Measurements from ENCODE around the gene TRA2A. TPM values are rescaled to one million over a fixed set of nuclear protein-coding genes. Genes with fewer than 3 reads are reported as not detected.
"Not testable (repeated sequence)": the region's sequence is repeated elsewhere in the genome, so short reads cannot be mapped to it uniquely, and the experiment has no call there.

TRA2A gene
- 12.6 and 32.5 TPM in 2 replicates for total RNA-seq (2014; rRNA removed; shearing (Covaris generic); ENCODE audit: low replicate concordance)

DNA sequence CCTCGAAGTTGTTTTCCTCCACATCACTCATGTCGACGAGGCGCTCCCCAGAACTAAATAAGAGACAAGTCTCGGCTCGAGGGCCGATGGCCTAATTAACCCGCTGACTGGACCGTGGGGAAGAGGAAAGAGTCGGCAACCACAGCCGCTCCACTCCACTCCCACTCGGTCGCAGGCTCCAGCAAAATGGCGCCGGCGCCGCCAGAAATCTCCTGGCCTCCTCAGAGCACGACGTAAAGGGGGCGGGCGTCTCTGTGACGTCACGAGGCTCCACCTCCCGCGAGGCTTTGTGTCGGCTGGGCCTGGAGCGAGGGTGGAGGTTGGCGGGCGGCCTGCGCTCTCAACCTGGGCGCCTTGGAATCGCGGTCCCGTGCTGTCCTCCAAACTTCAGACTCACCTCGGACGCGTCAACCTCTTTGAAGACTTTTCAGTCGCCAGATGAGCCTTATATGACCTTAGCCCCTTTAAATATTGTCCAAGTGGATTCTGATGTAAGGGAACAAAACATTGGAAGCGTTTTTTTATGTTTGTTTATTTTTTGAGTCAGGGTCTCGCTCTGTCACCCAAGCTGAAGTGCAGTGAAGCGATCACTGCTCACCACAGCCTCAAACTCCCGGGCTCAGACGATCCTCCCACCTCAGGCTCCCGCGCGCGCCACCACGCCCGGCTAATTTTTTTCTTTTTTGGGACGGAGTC, at the start of gene TRA2A:
TSS of gene TRA2A (minus strand) at position 188 of the 696 bp plus-strand sequence. CDS start at position 31, 157 bp downstream.
- DNase-seq (ENCODE audit: low read depth): peak; percentile 98
- in situ Hi-C loops (cut with HindIII; ENCODE audit: low pct_unique_long_range_greater_than_20kb, low sequenced_read_pairs): no loop called here

DNA sequence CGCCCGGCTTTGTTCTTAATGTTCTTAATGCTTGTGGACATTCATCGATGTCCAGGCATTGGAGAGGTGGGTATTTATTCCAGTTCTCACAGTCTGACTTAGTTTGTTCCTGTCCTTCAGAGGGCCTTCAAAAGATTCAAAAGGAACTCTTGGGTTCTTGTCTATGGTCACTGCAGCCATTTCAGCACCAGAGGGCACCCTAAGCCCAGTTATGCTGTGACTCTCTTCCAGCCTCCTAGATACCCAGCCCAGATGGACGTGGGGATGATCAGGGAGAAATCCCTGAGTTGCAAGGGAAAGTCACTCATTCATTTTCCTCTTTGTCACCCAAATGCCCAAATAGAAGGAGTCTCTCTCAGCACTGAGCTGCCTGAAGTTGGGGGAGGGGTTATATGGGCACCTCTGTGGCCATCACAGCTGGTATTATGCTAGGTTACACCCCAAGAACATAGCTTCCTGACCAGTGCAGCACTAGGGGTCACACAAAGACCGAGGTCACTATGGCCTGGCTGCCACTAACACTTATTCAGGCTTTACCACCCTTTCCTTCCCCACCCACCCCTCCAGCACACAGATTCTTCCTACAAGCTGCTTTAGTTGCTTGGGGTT, 38.9 kb upstream of the TRA2A start:
- in situ Hi-C loops (cut with HindIII; ENCODE audit: low pct_unique_long_range_greater_than_20kb, low sequenced_read_pairs): no loop called here
- DNase-seq (ENCODE audit: low read depth): peak; percentile 59

DNA sequence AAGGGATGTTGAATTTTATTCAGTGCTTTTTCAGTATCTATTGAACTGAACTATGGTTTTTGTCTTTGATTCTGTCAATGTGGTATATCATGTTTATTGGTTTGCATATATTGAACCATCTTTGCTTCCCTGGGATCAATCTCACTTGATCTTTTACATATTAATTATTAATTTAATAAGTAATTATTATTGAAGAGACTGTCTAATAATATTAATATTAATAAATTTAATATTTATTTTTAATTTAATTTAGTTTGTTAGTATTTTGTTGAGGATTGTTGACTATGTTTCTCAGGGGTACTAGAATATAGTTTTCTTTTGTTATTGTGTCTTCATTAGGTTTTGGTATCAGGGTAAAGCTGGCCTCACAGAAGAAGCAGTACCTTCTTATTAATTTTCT, 26.5 kb upstream of the TRA2A start:
- in situ Hi-C loops (cut with HindIII; ENCODE audit: low pct_unique_long_range_greater_than_20kb, low sequenced_read_pairs): no loop called here
- DNase-seq (ENCODE audit: low read depth): no peak

DNA sequence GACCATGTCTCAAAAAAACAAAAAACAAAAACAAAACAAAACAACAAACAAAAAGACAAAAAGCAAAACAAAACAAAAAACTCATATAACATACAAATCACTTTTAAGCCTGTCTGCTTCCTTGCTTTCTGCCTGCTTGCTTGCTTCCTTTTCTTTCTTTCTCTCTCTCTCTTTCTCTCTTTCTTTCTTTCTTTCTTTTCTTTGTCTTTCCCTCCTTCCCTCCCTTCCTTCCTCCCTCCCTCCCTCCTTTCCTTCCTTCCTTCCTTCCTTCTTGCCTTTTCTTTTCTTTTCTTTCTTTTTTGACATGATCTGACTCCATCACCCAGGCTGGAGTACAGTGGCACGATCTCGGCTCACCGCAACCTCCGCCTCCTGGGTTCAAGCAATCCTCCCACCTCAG, 15.9 kb upstream of the TRA2A start:
- DNase-seq (ENCODE audit: low read depth): no peak
- in situ Hi-C loops (cut with HindIII; ENCODE audit: low pct_unique_long_range_greater_than_20kb, low sequenced_read_pairs): no loop called here

DNA sequence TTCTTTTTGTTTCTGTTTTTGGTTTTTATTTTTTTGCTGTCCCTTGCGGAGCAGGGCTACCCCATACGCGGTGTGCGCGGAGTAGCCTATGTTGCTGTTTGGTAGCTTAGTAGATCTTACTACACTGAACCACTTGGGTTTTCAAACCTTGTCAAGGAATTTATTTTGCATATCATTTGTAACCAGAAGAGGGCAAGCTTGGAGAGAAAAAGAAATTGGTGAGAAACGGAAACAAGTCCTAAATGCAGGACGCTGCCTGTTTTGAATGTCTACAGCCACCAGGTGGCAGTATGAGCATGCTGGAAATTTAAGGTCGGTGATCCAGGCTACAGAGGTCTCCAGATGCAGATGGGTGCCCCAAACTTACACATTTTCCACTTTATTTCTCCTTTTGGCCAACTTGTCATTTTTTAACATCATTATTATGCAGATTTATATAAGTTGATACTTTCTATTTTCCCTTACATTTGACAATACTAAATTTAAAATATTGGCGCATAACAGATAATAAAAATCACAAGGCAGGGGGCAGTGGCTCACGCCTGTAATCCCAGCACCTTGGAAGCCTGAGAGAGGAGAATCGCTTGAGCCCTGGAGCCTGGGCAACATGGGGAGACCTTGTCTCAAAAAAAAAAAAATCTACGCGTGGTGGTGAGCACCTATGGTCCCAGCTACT, 15.3 kb upstream of the TRA2A start:
- in situ Hi-C loops (cut with HindIII; ENCODE audit: low pct_unique_long_range_greater_than_20kb, low sequenced_read_pairs): no loop called here
- DNase-seq (ENCODE audit: low read depth): peak; percentile 88

DNA sequence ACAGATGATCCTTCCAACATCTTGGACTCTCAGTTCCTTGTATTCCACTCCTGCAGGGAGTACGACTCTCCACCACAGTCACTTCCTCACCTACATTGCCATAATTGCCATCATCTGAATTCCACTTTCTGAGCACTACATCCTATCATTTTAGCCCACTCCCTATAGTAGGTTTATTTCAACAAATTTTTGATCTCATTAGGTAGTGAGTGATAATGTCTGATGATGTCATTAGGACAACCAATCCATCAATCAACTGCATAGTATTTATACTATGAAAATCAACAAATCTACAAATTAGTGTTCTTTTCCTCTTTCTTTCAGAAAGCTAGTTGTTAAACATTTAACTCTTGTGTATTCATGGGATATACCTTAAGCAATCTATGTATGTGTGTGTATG, 13.7 kb upstream of the TRA2A start:
- DNase-seq (ENCODE audit: low read depth): no peak
- in situ Hi-C loops (cut with HindIII; ENCODE audit: low pct_unique_long_range_greater_than_20kb, low sequenced_read_pairs): no loop called here

DNA sequence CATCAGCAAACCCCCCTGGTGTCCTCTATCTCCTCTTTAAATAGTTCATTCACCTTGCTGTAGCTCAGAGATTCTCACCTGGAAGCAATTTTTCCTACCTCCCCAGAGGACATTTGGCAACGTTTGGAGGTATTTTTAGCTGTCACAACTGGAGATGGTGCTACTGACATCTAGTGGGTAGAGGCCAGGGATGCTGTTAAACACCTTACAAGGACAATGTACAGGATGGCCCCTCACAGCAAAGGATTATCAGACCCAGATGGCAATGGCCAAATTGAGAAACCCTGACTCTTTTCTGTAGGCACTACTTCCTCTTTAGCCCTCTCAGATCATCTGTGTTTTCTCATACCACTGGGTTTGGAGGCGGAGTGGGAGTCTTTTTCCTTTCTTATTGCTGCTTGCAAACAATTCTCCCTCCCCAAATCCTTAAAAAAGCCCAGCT, 13.2 kb upstream of the TRA2A start:
- in situ Hi-C loops (cut with HindIII; ENCODE audit: low pct_unique_long_range_greater_than_20kb, low sequenced_read_pairs): no loop called here

DNA sequence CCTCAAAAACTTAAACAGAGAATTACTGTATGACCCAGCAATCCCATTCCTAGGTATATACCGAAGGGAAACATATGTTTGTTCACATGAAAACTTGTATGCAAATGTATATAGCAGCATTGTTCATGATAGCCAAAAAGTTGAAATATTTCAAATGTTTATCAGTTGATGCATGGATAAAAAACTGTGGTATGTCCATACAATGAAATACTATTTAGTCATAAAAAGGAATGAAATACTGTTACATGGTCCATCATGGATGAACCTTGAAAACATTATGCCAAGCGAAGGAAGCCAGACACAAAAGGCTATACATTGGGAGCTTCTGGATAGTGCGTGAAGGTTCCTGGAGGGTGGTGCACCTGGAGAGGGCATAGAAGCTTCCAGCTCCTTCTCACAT, 11.0 kb upstream of the TRA2A start:
- no peak for DNase-seq (ENCODE audit: low read depth)
- in situ Hi-C loops (cut with HindIII; ENCODE audit: low pct_unique_long_range_greater_than_20kb, low sequenced_read_pairs): no loop called here

More for the DNA sequence above, 13.2 kb upstream of the TRA2A start:
- peak; percentile 66 for DNase-seq (ENCODE audit: low read depth)

DNA sequence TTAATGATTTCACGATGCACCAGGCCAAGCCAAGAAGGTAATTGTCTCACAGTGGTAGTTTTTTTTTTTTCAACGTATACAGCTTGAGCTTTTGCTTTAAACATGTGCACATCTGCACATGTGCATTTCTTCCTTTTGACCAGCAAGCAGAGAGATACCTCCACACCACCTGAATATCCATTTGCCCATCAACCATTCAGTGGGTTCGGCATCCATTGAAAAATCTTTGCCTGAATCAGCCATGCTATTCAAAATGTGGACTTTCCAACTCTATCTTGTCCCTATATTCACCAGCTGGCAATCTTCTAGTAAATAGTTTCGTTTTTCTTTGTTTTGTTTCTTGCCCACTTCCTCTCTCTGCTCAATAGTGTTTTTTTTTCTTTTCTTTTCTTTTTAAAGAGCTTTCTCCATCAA, 7.7 kb upstream of the TRA2A start:
- no peak for DNase-seq (ENCODE audit: low read depth)
- in situ Hi-C loops (cut with HindIII; ENCODE audit: low pct_unique_long_range_greater_than_20kb, low sequenced_read_pairs): no loop called here

DNA sequence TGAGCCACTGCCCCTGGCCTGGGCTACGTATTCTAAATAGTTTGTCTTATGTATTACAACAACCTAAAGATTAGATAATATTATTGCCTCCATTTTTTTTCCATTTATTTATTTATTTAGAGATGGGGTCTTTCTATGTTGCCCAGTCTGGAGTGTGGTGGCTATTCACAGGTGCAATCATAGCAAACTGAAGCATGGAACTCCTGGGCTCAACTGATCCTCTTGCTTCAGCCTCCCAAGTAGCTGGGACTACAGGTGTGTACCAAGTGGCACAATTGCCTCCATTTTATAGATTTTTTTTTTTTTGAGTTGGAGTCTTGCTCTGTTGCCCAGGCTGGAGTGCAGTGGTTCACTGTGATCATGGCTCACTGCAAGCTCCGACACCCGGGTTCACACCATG, 6.5 kb upstream of the TRA2A start:
- in situ Hi-C loops (cut with HindIII; ENCODE audit: low pct_unique_long_range_greater_than_20kb, low sequenced_read_pairs): no loop called here
- no peak for DNase-seq (ENCODE audit: low read depth)

DNA sequence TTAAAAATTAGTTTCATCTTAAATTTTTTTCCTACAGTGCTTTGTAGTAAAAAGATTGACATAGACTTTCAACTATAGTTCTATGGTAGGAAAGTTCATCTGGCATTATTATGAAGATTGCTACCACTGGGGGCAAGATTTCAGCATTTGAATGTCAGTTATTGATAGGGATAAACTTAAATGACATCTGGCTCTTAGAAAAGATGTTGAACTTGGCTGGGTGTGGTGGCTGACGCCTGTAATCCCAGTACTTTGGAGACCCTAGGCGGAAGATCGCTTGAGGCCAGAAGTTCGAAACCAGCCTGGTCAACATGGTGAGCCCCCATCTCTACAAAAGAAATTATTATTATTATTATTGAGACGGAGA, 1.4 kb upstream of the TRA2A start:
- DNase-seq (ENCODE audit: low read depth): no peak
- in situ Hi-C loops (cut with HindIII; ENCODE audit: low pct_unique_long_range_greater_than_20kb, low sequenced_read_pairs): no loop called here

DNA sequence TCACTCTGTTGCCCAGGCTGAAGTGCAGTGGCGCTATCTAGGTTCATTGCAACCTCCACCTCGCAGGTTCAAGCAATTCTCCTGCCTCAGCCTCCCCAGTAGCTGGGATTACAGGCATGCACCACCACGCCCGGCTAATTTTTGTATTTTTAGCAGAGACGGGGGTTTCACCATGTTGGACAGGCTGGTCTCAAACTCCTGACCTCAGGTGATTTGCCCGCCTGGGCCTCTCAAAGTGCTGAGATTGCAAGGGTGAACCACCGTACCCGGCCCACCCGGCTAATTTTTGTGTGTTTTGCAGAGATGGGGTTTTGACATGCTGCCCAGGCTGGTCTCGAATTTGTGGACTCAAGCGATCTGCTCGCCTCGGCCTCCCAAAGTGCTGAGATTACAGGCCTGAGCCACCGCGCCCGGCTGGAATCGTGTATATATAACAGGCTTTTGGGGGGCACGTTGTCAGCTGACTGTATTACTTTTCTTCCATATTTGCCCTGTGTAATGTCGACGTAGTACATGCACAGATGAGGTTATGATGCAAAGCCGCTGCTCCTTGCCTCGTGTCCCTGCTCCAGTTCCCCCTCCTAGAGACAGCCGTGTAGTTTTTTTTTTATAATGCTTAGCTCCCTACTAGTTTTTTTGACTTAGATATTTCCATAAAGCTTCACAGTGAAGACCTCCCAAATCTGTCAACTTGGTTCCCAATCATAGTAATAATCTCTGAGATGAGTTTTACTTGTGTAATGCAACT, 883 bp upstream of the TRA2A start:
- in situ Hi-C loops (cut with HindIII; ENCODE audit: low pct_unique_long_range_greater_than_20kb, low sequenced_read_pairs): no loop called here
- DNase-seq (ENCODE audit: low read depth): no peak

DNA sequence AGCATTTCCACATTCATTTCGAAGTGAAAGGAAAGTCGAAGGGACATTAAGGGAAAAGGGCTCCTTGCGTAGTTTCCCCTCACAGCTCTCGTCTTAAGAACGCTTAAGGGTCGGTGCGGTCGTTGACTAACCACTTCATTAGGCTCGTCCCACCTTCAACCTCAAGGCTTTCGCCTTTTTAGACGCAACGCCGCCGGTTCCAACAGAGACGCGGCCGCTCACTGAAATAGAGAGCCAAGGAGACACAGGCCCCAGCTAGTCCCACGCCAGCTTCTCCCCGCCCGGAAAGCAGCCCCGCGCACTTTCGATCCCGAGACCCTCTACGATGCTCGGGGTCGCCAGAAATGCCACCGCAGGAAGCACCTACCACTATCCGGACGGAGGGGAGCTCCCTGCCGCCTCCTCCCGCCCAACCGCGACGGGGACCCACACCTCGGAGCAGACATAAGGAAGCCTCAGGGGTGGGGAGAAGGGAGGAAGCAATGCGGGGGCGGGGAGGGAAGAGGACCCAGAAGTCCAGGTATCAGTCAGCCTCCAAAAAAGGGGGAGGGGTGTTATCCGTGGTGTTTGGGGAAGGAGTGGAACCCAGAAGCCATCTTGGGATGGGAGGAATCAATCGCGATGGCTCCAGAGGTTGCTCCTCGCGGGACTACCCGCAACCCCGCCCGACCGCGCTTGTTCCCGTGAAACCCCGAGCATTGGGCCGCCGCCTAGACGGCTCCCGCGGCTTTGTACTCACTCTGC, 559 bp downstream of the TRA2A start:
- in situ Hi-C loops (cut with HindIII; ENCODE audit: low pct_unique_long_range_greater_than_20kb, low sequenced_read_pairs): no loop called here
- DNase-seq (ENCODE audit: low read depth): peak; percentile 47

DNA sequence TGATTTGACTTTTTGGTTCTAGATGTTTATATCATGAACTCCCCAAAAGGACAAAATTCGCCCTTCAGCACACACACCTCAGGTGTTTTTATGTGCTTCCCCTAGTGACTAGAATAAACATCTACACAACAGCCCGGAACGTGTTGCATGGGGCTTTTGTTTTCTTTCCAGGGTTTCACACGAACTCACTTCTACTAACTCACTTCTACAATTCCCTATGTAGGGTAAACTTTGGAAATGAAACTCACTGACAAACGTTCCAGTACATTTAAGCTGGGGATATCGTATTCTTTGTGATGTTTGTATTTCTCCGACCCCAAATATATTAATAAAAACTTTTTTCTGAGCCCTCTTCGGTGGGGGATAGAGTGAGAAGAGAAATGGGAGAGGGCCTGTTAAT, 1.4 kb downstream of the TRA2A start:
- peak; percentile 43 for DNase-seq (ENCODE audit: low read depth)
- in situ Hi-C loops (cut with HindIII; ENCODE audit: low pct_unique_long_range_greater_than_20kb, low sequenced_read_pairs): no loop called here

DNA sequence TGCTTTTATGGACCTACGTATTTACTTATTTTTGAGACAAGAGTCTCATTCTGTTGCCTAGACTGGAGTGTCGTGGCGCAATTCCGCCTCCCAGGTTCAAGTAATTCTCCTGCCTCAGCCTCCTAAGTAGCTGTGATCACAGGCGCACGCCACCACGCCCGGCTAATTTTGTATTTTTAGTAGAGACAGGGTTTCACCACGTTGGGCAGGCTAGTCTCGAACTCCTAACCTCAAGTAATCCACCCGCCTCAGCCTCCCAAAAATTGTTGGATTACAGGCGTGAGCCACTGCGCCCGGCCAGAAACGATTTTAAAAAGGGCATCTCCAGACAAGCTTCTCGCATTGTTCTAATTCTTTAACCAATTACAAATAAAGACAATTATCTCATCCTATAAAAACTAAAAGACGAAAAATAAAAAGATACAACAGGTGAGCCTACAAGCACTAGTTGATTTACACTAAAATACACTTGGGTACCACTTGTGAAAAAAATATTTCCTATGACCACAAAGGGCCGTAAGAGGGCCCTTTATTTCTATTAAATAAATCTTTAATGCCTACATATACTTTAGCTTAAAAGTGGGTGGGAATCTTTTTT, 2.4 kb downstream of the TRA2A start:
- in situ Hi-C loops (cut with HindIII; ENCODE audit: low pct_unique_long_range_greater_than_20kb, low sequenced_read_pairs): no loop called here
- DNase-seq (ENCODE audit: low read depth): no peak

DNA sequence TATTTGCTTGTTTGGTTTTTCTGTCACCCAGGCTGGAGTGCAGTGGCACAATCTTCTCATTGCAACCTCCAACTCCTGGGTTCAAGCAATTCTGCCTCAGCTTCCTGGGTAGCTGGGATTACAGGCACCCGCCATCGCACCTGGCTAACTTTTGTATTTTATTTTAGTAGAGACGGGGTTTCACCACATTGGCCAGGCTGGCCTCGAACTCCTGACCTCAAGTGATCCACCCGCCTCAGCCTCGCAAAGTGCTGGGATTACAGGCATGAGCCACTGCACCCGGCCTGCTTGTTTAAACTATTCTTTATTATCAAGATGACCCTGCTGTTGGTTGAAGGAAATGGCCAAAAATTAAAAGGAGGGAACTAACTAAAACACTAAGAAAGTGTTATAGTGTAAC, 6.2 kb downstream of the TRA2A start:
- in situ Hi-C loops (cut with HindIII; ENCODE audit: low pct_unique_long_range_greater_than_20kb, low sequenced_read_pairs); DNase-seq (ENCODE audit: low read depth): not testable (repeated sequence)

DNA sequence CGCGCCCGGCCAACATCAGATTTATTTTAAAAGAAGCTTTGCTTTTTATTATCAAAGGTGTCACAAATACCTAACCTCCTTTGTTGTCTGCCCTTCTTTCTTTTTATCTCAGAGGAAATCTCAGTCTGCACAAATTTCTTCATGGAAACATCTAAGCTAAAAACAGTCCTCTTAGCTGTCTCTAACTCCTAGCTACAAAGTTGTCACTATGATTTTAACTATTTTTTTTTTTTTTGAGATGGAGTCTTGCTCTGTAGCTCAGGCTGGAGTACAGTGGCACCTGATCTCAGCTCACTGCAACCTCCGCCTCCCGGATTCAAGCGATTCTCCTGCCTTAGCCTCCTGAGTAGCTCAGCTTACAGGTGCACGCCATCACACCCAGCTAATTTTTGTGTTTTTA, 7.3 kb downstream of the TRA2A start:
- in situ Hi-C loops (cut with HindIII; ENCODE audit: low pct_unique_long_range_greater_than_20kb, low sequenced_read_pairs): no loop called here
- no peak for DNase-seq (ENCODE audit: low read depth)

All from Caki2 (cell line).